SKM-1 (cell line): ENCODE measurements around the gene CNTN1.

Source experiments
- DNase-seq: peaks from one replicate; lab custom pipeline; 2025; ENCODE audit not compliant: unreplicated experiment; lab: John Stamatoyannopoulos, UW

The CNTN1 gene

DNA sequence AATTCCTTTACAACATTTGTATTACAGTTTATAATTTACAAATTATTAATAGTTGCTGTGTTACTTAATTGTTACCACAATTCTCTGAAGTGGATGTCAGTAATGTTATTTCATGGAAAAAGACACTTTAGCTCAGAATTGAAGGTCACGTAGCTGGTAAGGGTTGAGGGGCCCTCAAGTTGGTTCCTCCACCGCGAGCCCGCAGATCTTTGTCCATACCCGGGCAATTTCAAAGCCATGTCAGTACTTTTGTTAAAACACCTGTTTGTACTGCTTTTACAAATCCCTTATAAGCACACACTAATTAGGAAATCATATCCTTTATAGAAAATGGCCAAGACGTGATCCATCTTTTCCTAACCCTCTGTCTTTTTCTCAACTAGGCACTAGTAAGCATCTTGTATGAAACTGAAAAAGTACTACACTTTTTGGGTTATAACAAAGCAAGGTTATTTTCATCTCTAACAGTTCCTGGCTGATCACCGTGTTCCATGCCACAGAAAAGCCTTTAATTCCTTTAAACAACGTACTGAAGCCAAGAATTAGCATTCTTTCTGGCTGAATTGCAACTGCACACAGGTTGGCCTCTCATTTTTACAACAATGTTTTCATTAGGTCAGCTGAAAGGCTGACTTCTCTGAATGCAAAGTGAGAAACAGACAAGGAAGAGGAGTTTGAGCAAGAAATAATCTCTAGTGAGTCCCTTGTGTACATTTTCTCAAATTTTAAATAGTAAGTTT lies 76.1 kb downstream of the CNTN1 start:
- DNase-seq: no peak

DNA sequence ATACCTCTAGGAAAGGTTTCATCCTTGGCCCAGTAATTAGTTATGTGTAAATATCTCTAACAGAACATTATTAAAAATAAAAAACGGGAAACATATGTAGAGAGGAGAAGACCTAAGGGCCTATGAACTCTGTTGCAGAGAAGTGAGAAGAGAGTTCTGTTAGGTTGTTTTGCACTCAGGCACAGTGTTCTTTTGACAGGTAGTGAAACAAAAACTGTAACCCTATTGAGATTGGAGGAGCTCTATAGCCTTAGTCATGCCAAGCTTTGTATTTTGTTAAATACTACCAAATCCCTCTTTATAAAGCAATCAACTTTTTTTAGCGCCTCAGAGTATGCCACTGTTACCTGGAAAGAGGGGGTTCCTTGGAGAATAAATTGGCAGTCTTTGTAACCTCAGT lies 77.6 kb downstream of the CNTN1 start:
- no peak for DNase-seq

DNA sequence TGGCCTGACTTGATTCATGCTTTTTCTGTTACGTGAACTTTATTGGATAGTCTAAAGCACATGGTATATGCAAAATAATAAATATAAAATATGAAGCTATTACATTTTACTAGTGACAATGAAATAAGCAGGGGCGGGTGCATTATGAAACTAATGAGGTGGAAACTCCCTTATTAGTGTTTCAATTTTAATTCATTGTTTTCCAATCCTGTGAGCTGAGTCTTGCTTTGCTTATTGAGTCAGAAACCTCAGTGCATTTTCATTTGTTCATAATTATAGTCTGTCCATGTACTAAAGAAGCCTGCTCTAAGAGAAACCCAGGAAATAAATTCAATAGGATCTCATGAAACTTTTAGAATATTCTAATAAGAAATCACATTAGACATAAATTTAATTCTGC lies 78.5 kb downstream of the CNTN1 start:
- DNase-seq: no peak

DNA sequence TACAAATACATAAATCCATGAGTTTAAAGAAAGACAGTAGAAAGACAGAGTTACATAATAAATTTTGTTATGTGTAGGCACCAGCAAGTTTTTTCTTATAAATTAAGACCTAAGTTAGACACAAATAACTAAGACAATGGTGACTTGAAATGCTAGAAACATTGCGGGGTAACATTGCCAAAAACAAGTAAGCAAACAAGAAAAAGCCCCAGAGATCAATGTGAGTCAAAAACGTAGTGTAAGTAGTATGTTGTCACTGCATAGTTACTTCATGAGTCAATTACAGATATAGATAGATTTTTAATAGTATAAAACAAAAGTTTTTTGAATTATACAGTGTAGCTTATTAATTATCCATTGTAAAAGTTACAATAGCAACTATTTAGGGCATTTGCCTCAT lies 83.4 kb downstream of the CNTN1 start:
- no peak for DNase-seq

DNA sequence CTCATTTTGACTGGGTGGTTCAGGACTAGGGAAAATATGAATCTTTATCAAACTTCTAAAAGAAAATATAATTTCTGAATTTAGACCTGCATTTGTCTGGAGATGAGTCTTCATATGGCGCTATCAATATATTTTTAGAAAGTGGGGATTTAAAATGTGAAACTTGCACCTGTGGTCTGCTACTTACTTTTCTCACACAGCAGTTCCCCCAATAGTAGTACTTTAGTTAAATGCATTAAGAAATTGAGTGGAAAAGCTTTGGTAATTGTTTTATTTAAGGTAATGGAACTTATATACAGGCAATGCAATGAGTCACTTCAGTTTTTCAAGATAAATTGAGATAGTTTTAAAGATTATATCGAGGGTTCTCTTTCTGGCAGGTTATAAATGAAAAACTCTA lies 91.9 kb downstream of the CNTN1 start:
- DNase-seq: no peak

DNA sequence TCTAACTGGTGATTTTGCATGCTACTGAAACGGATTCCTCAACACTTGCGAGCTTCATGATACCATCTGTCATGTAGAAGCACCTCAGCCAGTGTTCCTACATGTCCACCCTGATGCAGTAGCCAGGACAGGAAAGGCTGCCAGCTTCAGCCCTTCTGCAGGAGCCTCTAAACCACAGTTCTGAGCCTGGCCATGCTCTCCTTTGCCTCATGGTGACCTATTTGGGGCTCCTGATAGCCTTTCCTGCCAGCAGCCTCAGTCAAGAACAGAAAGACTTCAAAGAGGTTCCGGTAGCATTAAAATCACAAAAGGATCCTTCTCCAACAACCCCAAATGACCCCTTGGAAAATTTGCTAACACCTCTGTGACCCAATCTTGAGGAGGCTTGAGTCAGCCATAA lies 96.0 kb downstream of the CNTN1 start:
- DNase-seq: no peak

DNA sequence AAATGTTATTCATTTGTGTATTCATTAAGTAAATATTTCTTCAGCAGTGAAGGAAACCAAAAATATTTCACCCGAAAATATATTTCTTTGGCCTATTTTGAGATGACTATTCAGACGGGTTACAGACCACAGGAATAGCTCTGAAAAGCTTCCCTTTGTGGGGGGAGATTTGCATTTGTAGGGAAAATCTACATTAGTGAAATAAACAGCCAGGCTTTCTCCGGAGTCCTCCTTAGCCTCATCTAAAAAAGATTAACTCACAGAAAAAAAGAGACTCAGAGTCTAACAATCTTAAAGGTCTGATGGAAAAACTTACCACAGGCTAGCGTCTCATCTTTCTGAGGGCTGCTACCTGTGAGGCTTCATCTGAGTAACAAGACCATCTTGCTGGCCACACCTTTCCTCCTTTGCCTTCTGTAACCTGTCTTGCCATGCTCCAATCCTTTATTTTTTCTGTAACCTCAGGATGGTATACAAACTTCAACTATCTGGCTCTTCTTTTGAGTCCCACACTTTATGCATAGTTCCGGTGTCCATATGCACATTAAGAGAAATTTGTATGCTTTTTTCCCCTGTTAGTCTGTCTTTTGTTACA lies 100.7 kb downstream of the CNTN1 start:
- DNase-seq: no peak

DNA sequence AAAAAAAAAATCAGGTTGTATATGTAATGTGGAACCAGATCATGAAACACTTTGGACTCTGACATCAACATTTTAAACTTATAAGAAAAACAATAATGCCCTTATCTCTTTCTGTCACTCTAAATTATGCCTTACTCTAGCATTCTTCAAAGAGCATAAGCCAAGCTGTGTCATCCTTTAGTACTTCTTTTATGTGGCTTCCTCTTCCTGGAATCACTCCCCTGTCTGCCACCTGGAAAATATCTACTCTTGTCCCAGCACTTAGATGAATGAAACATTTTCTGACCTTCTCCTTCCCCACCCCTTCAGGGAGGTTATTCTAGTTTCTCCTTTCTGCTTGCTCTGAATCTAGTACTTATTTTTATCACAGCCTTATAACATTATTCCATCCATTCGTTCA lies 101.2 kb downstream of the CNTN1 start:
- DNase-seq: no peak

DNA sequence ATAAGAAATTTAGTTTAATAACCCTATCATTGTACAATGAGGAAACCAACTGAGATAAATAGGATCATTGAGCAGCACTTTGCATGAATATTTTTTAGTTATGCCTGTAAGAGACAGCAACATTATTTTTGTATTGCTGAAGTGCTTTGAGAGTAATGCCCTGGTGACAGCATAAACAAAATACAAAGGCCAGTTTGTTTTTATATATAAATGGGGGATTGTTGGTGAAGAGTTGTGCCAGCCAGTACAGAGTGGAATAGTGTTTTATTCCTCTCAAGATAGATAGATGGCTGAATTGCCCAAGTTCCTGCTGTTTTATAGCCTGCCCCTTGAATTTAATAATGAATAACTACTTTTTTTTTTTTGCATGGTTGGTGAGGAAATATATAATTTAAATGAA lies 101.8 kb downstream of the CNTN1 start:
- no peak for DNase-seq

DNA sequence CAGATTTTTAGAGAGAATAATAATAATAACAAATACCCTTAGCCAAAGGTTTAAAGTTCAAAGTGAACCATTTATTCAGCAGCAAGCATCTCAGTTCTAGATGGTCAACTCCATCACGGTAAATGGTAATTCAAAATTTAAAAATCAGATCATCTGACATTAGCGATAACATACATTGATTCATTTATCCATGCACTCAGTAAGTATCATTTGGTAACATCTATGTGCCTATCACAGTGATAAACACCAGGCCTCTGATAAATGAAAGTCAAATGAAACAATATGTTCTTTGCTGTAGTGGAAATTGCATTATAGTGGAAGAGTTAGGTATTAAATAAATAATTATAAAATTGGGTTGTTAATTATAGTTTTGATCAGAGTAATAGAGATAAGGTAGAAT lies 108.8 kb downstream of the CNTN1 start:
- DNase-seq: no peak

DNA sequence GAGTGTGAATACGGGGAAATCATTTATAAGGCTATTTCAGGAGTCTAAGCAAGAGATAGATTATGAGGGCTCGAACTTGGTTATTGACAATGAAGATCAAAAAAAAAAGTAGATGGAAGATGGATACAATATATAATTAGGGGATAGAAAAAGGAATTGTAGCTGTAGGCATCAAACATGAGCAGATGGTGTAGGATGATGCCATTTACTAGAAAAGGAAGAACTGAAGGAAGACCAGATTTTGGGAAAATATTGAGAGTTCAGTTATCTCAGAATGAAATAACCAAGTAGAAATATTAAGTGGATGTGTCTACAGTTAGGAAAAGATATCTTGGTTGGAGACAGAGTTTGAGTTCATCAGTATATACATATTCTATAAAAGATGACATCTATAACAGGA lies 109.6 kb downstream of the CNTN1 start:
- no peak for DNase-seq

DNA sequence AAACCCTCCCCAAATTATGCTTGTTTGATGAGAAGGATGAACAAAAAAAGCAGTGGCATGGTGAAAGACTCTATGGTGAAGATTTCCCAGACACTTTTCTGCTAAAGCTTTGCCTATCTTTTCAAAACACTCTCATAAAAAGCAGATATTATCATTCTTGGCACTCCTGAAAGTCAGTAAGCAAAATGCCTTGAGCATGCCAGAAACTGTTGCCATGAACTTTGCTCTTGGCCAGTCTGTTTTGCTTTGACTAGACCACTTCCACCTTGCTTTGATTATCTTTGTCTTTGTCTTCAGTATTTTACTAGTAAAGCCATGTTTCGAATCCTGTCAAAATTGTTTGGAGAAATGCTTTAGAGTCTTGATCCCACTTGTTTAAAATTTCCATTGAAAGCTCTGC lies 110.4 kb downstream of the CNTN1 start:
- DNase-seq: no peak

DNA sequence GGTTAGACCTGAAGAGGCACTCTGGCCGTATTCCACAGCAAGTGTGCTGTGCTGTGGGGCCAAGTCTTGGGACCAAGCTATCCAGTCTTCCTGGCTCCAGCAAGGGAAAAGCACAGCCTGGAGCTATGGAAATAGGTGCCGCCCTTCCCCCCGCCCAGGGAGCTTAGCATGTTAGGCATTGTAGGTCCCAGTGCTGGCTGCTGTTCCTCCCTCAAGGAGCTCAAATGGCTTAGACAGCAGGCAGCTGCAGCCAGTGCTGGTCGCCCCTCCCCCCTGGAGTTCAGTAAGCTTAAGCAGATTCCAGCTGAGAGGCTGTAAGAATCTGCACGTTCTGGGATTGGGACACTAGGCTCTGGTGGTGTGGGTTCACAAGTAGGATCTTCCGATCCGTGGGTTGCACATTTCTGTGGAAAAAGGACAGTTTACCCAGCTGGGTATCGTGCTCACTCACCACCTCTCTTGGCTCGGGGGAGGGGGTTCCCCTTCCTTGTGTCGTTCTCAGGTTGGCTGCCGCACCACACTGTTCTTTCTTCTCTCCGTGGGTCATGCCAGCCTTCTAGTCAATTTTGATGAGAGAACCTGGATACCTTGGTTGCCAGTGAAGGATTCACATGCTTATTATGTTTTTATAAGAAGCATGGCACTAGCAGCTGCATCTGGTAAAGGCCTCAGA lies 127.3 kb downstream of the CNTN1 start:
- DNase-seq: no peak

DNA sequence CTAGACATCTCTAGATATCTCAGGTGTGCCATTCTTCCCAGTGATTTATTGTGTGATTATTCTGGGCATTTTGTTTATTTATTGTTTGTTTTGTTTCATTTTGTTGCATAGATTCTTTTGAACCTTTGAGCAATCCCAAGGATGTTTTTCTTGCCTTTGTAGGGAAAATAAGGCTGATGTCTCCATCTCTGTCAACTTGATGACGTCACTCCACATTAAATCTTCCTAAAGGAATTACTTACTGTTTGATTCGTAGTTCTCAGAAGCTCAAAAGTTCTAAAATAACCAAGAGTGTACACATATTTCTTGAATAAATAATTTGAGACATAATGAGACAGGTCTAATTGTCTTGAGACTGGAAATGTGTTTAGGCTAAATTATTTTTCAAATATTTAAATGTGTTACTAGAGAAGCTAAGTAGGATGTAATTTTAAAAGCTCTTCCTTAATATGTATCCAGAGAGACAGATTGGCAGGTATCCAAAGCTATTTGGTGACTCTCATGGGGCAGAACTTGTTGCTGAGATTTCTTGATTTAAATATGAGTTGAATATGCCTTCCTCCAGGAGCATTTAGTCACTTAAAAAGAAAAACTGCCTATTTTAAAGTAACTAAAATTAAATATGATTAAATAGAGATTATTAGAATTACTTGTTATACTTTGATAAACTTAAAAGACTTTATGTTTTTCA lies 128.7 kb downstream of the CNTN1 start:
- no peak for DNase-seq

DNA sequence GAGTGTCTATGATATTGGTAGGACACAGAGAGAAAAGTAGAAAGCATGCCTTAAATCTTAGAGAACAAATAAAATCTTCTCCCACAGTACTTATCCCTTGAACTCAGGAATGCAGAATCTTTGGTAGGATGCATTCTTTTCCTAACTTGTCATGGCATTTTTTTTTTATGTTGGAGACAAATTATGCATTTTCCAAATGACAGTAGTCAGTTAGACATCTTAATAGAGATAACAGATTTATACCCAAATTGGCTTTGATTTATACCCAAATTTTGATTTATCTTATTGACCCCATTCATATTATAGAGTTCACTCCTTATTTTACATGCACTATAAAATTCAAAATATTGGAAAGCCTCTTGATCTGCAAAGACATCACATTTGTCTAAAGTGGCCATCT lies 132.9 kb downstream of the CNTN1 start:
- no peak for DNase-seq

DNA sequence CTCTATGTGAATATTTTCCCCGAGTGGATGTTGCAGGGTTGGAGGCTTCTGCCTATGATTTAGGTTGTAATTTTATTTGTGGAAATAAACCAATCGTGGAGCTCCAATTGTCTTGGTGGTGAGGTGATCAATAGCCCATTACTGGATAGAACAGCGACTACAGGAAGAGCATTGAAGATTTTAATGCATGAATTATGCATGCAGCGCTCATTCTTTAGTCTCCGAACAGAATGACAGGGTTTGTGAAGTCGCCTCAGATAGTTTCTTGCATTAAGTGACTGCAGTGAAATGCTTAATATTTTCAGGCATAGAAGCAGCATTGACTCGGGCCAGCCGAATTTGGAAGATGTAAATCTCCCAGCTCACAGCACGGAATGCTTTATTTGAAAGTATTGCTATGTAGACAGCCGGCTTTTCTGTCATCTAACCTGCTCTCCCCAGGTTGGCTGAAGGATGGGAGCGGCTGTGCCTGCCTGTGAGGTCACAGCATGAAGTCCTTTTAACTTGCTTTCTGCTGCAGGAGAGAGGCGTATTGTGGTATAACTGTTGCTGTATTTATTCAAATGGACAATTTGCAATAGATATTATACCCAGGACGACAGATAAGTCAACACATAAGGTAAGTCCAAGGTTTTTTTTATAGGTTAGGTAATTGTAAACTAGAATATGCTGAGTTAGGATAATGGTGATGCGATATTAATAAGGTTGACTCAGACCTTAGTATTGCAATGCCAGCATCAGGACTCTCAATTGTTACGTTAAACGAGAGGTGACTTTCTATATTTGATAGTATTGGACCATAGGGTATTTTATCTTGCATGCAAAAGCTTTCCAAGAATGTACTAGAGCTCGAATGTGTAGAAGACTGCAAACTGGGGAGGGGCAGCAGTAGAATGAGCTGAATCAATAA lies 135.7 kb downstream of the CNTN1 start:
- DNase-seq: no peak

DNA sequence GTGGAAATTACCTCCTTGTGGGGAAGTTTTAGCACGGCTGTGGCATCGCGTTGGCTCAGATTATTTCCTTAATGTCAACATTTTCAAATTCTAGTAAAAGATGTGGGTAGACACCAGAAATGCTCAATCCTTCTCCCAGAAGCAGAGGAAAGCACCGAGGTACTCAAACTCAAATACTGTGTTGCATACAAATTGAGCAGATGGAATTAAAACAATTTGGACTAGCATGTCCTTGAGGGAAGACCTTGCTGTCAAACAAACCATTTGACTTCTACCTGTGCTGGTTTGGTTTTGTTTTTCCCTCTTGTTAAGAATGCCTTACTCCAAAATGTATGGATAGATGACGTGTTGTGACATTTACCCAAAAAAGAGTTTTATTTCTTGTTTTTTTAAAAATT lies 136.4 kb downstream of the CNTN1 start:
- no peak for DNase-seq

DNA sequence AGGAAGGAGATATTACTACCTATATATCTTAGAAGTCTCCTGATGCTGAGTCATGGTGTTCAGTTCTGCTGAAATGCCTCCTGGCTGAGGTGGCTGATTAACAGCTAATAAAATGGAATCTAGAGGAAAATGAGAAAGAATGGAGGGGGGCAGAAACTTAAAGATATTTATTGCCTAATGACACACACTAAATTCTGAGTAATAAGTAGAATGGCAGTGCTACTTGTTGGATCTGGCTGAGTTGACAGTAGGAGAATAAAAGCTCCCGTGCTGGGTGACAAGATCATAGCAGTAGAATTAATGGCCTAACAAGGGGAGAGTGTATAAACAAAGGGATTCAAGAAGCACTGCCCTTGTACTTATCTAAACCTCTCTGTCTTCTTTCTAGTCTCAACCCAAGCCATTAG lies 137.5 kb downstream of the CNTN1 start:
- no peak for DNase-seq

DNA sequence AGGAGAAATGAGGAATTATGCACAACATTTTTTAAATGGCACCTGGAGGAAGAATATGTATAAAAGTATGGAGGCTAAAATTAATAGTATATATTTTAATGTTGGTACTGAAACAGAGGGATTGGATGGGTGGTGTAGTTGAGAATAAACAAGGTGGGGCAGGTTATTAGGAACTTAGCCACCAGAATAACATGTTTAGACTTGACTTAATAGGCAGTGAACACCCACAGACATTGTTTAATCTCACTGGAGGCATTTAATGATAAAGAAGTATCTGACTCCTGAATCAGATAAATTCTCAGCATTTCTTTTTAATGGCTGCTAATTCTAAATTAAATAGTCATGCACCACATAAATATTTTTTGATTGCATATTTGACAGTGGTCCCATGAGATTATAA lies 139.7 kb downstream of the CNTN1 start:
- DNase-seq: no peak

DNA sequence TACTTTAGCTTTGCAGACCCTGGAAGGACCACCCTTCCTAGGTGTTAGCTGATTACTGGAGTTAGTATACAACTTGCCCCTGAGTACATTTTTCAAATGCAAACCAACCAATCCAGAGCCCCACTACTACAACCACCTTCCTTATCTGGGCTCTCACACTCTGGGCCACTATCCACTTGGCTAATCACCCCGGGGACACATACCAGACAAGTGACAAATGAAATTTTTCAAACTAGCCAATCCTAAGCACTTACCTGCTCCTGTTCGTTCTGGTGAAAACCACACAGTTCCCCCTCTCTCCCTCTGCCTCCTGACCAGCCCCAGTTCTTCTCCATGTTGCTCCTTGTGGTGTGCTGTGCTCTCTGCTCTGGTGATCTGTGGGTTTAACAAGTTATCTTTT lies 140.4 kb downstream of the CNTN1 start:
- no peak for DNase-seq

DNA sequence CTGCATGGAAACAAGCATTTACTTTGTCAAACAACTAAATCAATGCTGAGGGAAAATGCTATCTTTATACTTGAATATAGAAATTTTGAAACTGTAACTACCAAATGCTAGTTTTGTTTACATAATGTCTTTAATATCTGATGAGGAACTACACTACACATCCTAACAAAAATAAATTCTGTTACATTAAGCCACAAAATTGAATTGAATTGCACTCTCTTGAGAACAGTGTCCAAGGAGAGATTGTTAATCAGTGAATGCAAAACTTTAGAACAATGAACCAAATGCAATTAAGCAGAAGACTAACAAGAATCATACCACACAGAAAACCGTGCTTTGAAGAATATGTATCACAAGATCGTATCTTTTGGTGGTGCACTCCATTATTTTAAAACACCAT lies 141.6 kb downstream of the CNTN1 start:
- DNase-seq: no peak
